Right atrium auricular region (tissue), 2 donors: ENCODE results near the gene MRGPRE. TPM values are rescaled to one million over a fixed set of nuclear protein-coding genes. Genes with fewer than 3 reads are reported as not detected.

Experiments
- DNase-seq: peaks from one replicate; pipeline ENCODE4 v3.0.0-alpha.2; 2019; ENCODE audit warnings: low spot score
- H3K27ac ChIP-seq, 2 donors: fragments of 200-600 bp; sonication (generic); 1 replicate in 1 of 2; 2 replicates in 1 of 2; pipeline ENCODE4 v1.5.1; 2016 to 2019
- H3K27me3 ChIP-seq, 2 donors: fragments of 200-600 bp; sonication (generic); one replicate each; pipeline versions ENCODE4 v1.5.1 to v1.6.0; 2017 to 2019
- H3K36me3 ChIP-seq: fragments of 200-600 bp; sonication (generic); one replicate; pipeline ENCODE4 v1.5.1; 2016
- H3K4me1 ChIP-seq, 2 donors: fragments of 200-600 bp; sonication (generic); one replicate each; pipeline versions ENCODE4 v1.5.1 to v1.6.0; 2017 to 2019
- H3K4me3 ChIP-seq, 2 donors: fragments of 200-600 bp; sonication (generic); 1 replicate in 1 of 2; 2 replicates in 1 of 2; pipeline ENCODE4 v1.5.1; 2017 to 2019; ENCODE audit warnings: mild to moderate bottlenecking in 1 of 2, moderate library complexity in 1 of 2
- H3K9me3 ChIP-seq, 2 donors: fragments of 200-600 bp; sonication (generic); one replicate each; pipeline ENCODE4 v1.5.1; 2019
- total RNA-seq, 2 donors: library from RNA; depleted of rRNA; stranded (reverse); fragments of >200 nt; gene quantifications; one replicate each; pipeline ENCODE4 v1.1.0, GENCODE V29; 2016
- TF ChIP-seq, protein P1 (sequence below), 2 donors: fragments of 200-600 bp; sonication (generic); IDR thresholded peaks; one replicate each; pipeline ENCODE4 v1.5.1; 2019; ENCODE audit warnings: antibody characterized with exemption in 2 of 2

Gene MRGPRE
- total RNA-seq, 2 donors from 2014 or later = not detected

- Histone ChIP-seq H3K36me3 (no peaks in the 10 kb centered on the region), H3K4me3 (no peak overlapping the region), H3K27ac (no peak overlapping the region), H3K27me3 (no peaks in the 10 kb centered on the region), H3K9me3 (no peaks in the 10 kb centered on the region), H3K4me1 (no peaks in the 10 kb centered on the region)
- TF ChIP-seq, protein P1, sequence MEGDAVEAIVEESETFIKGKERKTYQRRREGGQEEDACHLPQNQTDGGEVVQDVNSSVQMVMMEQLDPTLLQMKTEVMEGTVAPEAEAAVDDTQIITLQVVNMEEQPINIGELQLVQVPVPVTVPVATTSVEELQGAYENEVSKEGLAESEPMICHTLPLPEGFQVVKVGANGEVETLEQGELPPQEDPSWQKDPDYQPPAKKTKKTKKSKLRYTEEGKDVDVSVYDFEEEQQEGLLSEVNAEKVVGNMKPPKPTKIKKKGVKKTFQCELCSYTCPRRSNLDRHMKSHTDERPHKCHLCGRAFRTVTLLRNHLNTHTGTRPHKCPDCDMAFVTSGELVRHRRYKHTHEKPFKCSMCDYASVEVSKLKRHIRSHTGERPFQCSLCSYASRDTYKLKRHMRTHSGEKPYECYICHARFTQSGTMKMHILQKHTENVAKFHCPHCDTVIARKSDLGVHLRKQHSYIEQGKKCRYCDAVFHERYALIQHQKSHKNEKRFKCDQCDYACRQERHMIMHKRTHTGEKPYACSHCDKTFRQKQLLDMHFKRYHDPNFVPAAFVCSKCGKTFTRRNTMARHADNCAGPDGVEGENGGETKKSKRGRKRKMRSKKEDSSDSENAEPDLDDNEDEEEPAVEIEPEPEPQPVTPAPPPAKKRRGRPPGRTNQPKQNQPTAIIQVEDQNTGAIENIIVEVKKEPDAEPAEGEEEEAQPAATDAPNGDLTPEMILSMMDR (IDR thresholded peaks at IDR 0.05) = no peak
- no peak for DNase-seq
Observed at GRCh38 chr11:3189886-3190583, 42.2 kb downstream of the MRGPRE start.

DNA sequence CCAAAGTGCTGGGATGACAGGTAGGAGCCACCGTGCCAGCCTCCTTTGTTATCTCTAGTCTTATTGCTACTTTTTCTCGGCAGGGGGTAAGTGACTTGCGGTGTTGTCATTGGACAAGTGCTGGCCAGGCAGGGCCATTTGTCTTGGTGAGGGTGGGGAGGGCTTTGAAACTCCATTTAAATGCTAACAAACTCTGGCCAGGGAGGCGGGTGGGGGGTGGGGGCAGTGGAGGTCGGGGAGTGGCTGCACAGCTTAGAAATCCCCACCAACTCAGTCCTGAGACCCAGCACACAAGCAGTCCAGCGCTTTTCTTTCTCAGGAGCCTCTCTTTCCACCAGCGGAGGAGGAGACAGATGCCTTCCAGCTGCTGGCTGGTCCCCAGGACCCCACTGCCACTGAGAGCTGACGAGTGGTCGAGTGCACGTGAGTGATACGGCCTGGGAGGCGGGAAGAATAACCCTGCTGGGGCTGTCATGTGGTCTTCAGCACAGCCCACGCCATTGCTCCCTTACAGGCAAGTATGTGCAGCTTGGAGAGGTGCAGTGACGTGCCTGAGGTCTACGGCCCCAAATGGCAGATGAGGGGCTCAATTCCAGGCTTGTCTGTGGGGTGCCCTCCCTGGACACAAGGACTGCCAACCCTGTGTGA, 42.9 kb downstream of the MRGPRE start:
- no peak overlapping the region for H3K27ac ChIP-seq
- no peaks in the 10 kb centered on the region for H3K4me1 ChIP-seq
- no peaks in the 10 kb centered on the region for H3K9me3 ChIP-seq
- TF ChIP-seq, protein P1 (IDR thresholded peaks at IDR 0.05) = no peak
- DNase-seq = no peak
- no peaks in the 10 kb centered on the region for H3K27me3 ChIP-seq
- no peaks in the 10 kb centered on the region for H3K36me3 ChIP-seq
- H3K4me3 ChIP-seq = no peak overlapping the region

DNA sequence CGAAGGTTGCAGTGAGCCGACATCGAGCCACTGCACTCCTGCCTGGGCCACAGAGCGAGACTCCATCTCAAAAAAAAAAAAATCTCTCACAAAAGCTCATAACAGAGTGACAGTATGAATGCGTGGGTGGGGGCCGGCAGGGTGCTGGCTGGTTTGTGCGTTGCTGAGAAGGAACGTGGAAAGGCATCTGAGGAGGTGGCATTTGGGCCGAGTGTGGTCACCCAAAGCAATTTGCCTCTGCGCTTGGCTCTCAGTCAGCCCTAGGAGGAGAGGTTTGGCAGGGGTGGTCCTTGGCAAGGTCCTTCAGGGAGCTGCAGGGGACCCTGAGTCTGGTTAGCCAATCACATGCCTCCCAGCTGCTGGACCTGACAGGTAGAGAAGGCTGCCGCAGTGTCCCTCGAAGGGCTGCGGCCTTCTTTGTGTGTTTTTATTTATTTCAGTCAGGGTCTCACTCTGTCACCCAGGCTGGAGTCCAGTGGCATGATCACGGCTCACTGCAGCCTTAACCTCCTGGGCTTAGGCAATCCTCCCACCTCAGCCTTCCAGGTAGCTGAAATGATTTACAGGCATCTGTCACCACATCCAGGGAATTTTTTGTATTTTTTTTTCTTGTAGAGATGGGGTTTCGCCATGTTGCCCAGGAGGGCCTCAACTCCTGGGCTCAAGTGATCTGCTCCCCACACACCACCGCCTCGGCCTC, 43.6 kb downstream of the MRGPRE start:
- no peaks in the 10 kb centered on the region for H3K9me3 ChIP-seq
- no peaks in the 10 kb centered on the region for H3K27me3 ChIP-seq
- DNase-seq = no peak
- no peak overlapping the region for H3K4me3 ChIP-seq
- H3K27ac ChIP-seq = no peak overlapping the region
- TF ChIP-seq, protein P1 (IDR thresholded peaks at IDR 0.05) = no peak
- H3K4me1 ChIP-seq = no peaks in the 10 kb centered on the region
- no peaks in the 10 kb centered on the region for H3K36me3 ChIP-seq

- no peak overlapping the region for H3K27ac ChIP-seq
- no peak for DNase-seq
- no peaks in the 10 kb centered on the region for H3K9me3 ChIP-seq
- H3K27me3 ChIP-seq = no peaks in the 10 kb centered on the region
- no peaks in the 10 kb centered on the region for H3K4me1 ChIP-seq
- no peak overlapping the region for H3K4me3 ChIP-seq
- H3K36me3 ChIP-seq = no peaks in the 10 kb centered on the region
- TF ChIP-seq, protein P1 (IDR thresholded peaks at IDR 0.05) = no peak
Observed at GRCh38 chr11:3186166-3186953, 45.9 kb downstream of the MRGPRE start.

GRCh38 chr11:3184732-3185347, 47.4 kb downstream of the MRGPRE start:
- DNase-seq = no peak
- no peak overlapping the region for H3K27ac ChIP-seq
- H3K9me3 ChIP-seq = no peaks in the 10 kb centered on the region
- H3K36me3 ChIP-seq = no peaks in the 10 kb centered on the region
- no peaks in the 10 kb centered on the region for H3K4me1 ChIP-seq
- H3K27me3 ChIP-seq = no peaks in the 10 kb centered on the region
- no peak overlapping the region for H3K4me3 ChIP-seq
- TF ChIP-seq, protein P1 (IDR thresholded peaks at IDR 0.05) = no peak
